Measurements from ENCODE around the gene SRGAP3.

- no peak for TF ChIP-seq EZH2 (IDR thresholded peaks at IDR 0.05; ENCODE audit: insufficient read depth, poor library complexity, severe bottlenecking)
- TF ChIP-seq EZH2phosphoT487 (IDR thresholded peaks at IDR 0.05; ENCODE audit: insufficient read depth, low read depth): no peak
These were observed 242.2 kb downstream of the SRGAP3 start for GRCh38 chr3:9007213-9007612.
